ENCODE results near the gene POLD2. TPM values are rescaled to one million over a fixed set of nuclear protein-coding genes. Genes with fewer than 3 reads are reported as not detected.

The POLD2 gene
- total and polyA plus RNA-seq, 2 of the 8 experiments (the other 6 are each of a cell fraction or from before 2014, with no cell fraction given), result 148 to 214 TPM

DNA sequence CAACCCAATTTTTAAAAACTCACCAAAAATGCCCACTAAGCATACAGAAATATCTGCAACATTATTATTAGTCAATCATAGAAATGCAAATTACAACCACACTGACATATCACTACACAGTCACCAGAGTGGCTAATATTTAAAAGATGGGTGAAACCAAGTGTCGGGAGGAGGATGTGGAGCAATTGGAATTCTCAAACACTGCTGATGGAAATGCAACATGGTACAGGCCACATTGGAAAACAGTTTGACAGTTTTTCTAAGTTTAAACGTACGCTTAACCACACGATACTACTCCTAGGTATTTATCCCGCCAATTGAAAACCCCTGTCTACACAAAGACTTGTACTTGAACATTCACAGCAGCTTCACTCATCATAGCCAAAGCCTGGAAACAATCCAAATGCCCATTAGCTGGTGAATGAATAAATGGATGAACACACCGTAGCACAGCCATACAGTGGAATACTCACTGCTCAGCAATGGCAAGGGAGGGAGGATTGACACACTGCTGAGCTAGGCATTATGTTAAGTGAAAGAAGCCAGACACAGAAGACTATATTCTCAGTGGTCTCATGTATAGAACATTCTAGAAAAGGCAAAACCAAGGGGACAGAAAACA lies 49.6 kb upstream of the POLD2 start:
- no peaks in the 10 kb centered on the region for H3K9me3 ChIP-seq (ENCODE audit: insufficient read depth in 2 of 2, low read depth in 1 of 2, low read length in 1 of 2)
- no peak overlapping the region for H3K27ac ChIP-seq (ENCODE audit: low read depth, low read length)
- H3K56ac ChIP-seq (replicated peaks; ENCODE audit: insufficient read length, low read depth, low read length), result no peak overlapping the region
- no peak overlapping the region for H2BK20ac ChIP-seq (ENCODE audit: low read length)
- no peak for FAIRE-seq
- H2BK120ac ChIP-seq (replicated peaks; ENCODE audit: low read depth, low read length), result no peak overlapping the region
- H3K23me2 ChIP-seq (ENCODE audit: low read depth, low read length), result no peaks in the 10 kb centered on the region
- no peak overlapping the region for H3K9ac ChIP-seq (replicated peaks in 1 of 4; ENCODE audit: extremely low read depth in 1 of 4, low read depth in 3 of 4, low read length in 3 of 4)
- no peaks in the 10 kb centered on the region; a peak in 1 of 7 replicates for H3K27me3 ChIP-seq (replicated peaks in 1 of 4; ENCODE audit: control insufficient read depth in 3 of 4, extremely low read depth in 1 of 4, insufficient read depth in 3 of 4, low read length in 3 of 4)
- peaks cover 0 to 2% (median under 1%) of the 10 kb centered on the region in 4 experiments; a peak in 2 of 7 replicates for H3K4me1 ChIP-seq (replicated peaks in 1 of 4; ENCODE audit: control insufficient read depth in 3 of 4, insufficient read depth in 4 of 4, low read length in 3 of 4)
- no peaks in the 10 kb centered on the region for H3K79me1 ChIP-seq (ENCODE audit: low read depth, low read length)
- no peak overlapping the region for H3K18ac ChIP-seq (ENCODE audit: extremely low read depth, low read length)
- no peak overlapping the region for H3K4ac ChIP-seq (replicated peaks; ENCODE audit: insufficient read length, low read depth, low read length)
- DNase-seq (ENCODE audit: low read depth in 1 of 2, low spot score in 2 of 2), result no peak
- no peak overlapping the region for H3K14ac ChIP-seq (ENCODE audit: insufficient read length)
- no peak overlapping the region for H2BK15ac ChIP-seq (ENCODE audit: low read length)
- CTCF ChIA-PET (ENCODE audit: partially characterized antibody), result interaction anchor here (1.6 to 2.6 kb wide), 2 partner anchors 10 to 23 kb away, joined by 5 to 9 read pairs; no protein-coding TSS in a partner anchor
- H4K20me1 ChIP-seq (replicated peaks in 1 of 2; ENCODE audit: control insufficient read depth in 1 of 2, insufficient read depth in 2 of 2, low read length in 2 of 2), result no peaks in the 10 kb centered on the region
- no peak overlapping the region for H2AFZ ChIP-seq (ENCODE audit: low read length)
- no peak overlapping the region for H4K5ac ChIP-seq (ENCODE audit: insufficient read length, low read depth, low read length)
- no peaks in the 10 kb centered on the region for H3K36me3 ChIP-seq (ENCODE audit: control insufficient read depth in 2 of 4, insufficient read depth in 4 of 4, low read length in 3 of 4)
- H3K4me3 ChIP-seq (ENCODE audit: extremely low read depth in 1 of 4, insufficient read depth in 2 of 4, low read depth in 3 of 4, low read length in 4 of 4), result no peak overlapping the region
- no peaks in the 10 kb centered on the region for H3K79me2 ChIP-seq (ENCODE audit: control insufficient read depth in 1 of 2, insufficient read depth in 2 of 2, low read length in 2 of 2)
- no peak overlapping the region for H2BK5ac ChIP-seq (ENCODE audit: low read depth, low read length)
- 93% methylated on average over 6 of the region's 6 CpGs; no CpG with 5 or more reads in 1 of the 2 experiments for WGBS, 2 experiments (ENCODE audit: extremely low coverage in 1 of 2, insufficient coverage in 1 of 2, insufficient read length in 1 of 2, insufficient replicate concordance in 2 of 2, low coverage in 1 of 2, low lambda C conversion rate in 2 of 2, missing lambda C conversion rate in 1 of 2)
- H4K8ac ChIP-seq (ENCODE audit: extremely low read depth, insufficient read depth, low read length), result no peak overlapping the region
- TF ChIP-seq, protein P1, sequence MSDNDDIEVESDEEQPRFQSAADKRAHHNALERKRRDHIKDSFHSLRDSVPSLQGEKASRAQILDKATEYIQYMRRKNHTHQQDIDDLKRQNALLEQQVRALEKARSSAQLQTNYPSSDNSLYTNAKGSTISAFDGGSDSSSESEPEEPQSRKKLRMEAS (IDR thresholded peaks at IDR 0.05), result no peak
- no peak for TF ChIP-seq CBX8 (IDR thresholded peaks at IDR 0.05; ENCODE audit: borderline replicate concordance, low read depth, low read length)
- no peak for TF ChIP-seq SP1 (IDR thresholded peaks at IDR 0.05; ENCODE audit: low read depth, low read length)
- TF ChIP-seq JUN (IDR thresholded peaks at IDR 0.05; ENCODE audit: low read depth, low read length), result no peak
- no peak for TF ChIP-seq KDM5A (IDR thresholded peaks at IDR 0.05; ENCODE audit: low read length)
- no peak for TF ChIP-seq SIRT6 (IDR thresholded peaks at IDR 0.05; ENCODE audit: low read length)
- no peak for TF ChIP-seq SUZ12 (IDR thresholded peaks at IDR 0.05; ENCODE audit: low read length)
- TF ChIP-seq CREB1 (IDR thresholded peaks at IDR 0.05), result no peak
- TF ChIP-seq RXRA (IDR thresholded peaks at IDR 0.05; ENCODE audit: insufficient read depth, low read depth, low read length), result no peak
- no peak for TF ChIP-seq EGR1 (IDR thresholded peaks at IDR 0.05; ENCODE audit: borderline replicate concordance, low read depth, low read length)
- TF ChIP-seq SIX5 (IDR thresholded peaks at IDR 0.05; ENCODE audit: low read depth, low read length), result no peak
- no peak for TF ChIP-seq EZH2 (IDR thresholded peaks at IDR 0.05; ENCODE audit: low read depth, low read length, severe bottlenecking)
- H2AK5ac ChIP-seq (ENCODE audit: low read depth, low read length), result no peak overlapping the region
- H3K4me2 ChIP-seq (ENCODE audit: insufficient read depth in 1 of 2, low read depth in 2 of 2, low read length in 2 of 2), result no peak overlapping the region
- no peak overlapping the region for H3K23ac ChIP-seq (ENCODE audit: insufficient read length)
- no peak overlapping the region for H2BK12ac ChIP-seq (ENCODE audit: low read depth, low read length)
- POLR2A ChIA-PET (ENCODE audit: partially characterized antibody), result interaction anchor here (0.8 kb wide), 1 partner anchor 9 kb away, joined by 4 read pairs; no protein-coding TSS in a partner anchor
- H4K91ac ChIP-seq (replicated peaks; ENCODE audit: insufficient read length, low read length), result no peak overlapping the region

All from H1 (cell line).